ENCODE measurements around the gene MBTD1. TPM values are rescaled to one million over a fixed set of nuclear protein-coding genes. Genes with fewer than 3 reads are reported as not detected.

MBTD1 gene
- total and polyA plus RNA-seq, 10 of the 15 experiments (the other 5 are each of a cell fraction or from before 2014, with no cell fraction given) = 1.3 to 16.7 (median 9.5) TPM

- no peak for TF ChIP-seq MEF2A (IDR thresholded peaks at IDR 0.05; ENCODE audit: insufficient read depth, low read depth, low read length)
- TF ChIP-seq ZBTB11 (CRISPR knock-in tag; IDR thresholded peaks at IDR 0.05) = no peak
- TF ChIP-seq HSF1 (IDR thresholded peaks at IDR 0.05; ENCODE audit: low read depth, low read length) = no peak
- TF ChIP-seq CUX1 (IDR thresholded peaks at IDR 0.05; ENCODE audit: insufficient replicate concordance, low read depth, low read length) = no peak
- TF ChIP-seq NRF1 (conservative IDR thresholded peaks at IDR 0.05; ENCODE audit: low read depth, low read length) = no peak
- no peak for TF ChIP-seq POLR2AphosphoS2 (IDR thresholded peaks at IDR 0.05; ENCODE audit: low read depth, low read length)
- TF ChIP-seq SMAD1 (IDR thresholded peaks at IDR 0.05; ENCODE audit: low read depth, partially characterized antibody) = no peak
- TF ChIP-seq ATF3 (IDR thresholded peaks at IDR 0.05; ENCODE audit: borderline replicate concordance, extremely low read depth, low read depth, low read length) = no peak
- no peak for TF ChIP-seq BACH1 (IDR thresholded peaks at IDR 0.05; ENCODE audit: borderline replicate concordance)
- TF ChIP-seq RB1 (IDR thresholded peaks at IDR 0.05; ENCODE audit: borderline replicate concordance) = no peak; the same call in 1 of the 2 replicates
- TF ChIP-seq RELB (IDR thresholded peaks at IDR 0.05; ENCODE audit: low read depth) = no peak; the same call in 1 of the 2 replicates
- no peak for TF ChIP-seq ZBTB33 (IDR thresholded peaks at IDR 0.05)
Observed at GRCh38 chr17:51166987-51167931, 92.6 kb downstream of the MBTD1 start (continued).

All from GM12878 (cell line).